Transverse colon (tissue), 4 donors: Measurements from ENCODE around the gene ERCC6L2. TPM values are rescaled to one million over a fixed set of nuclear protein-coding genes. Genes with fewer than 3 reads are reported as not detected.

Source experiments
- DNase-seq: peaks from one replicate; pipeline ENCODE4 v3.0.0-alpha.2; 2019
- H3K27ac ChIP-seq, 4 donors: fragments of 200-600 bp; sonication (generic); 2 replicates each; pipeline ENCODE4 v1.5.1; 2016 to 2018; ENCODE audit warnings: inconsistent platforms in 4 of 4
- H3K27me3 ChIP-seq: fragments of 200-600 bp; sonication (generic); 2 replicates; pipeline ENCODE4 v1.5.1; 2017; ENCODE audit warnings: inconsistent platforms
- H3K36me3 ChIP-seq, 4 donors: fragments of 200-600 bp; sonication (generic); 2 replicates each; pipeline ENCODE4 v1.5.1; 2017 to 2019; ENCODE audit warnings: inconsistent platforms in 4 of 4
- H3K4me1 ChIP-seq, 4 donors: fragments of 200-600 bp; sonication (generic); 2 replicates each; pipeline ENCODE4 v1.5.1; 2017 to 2020; ENCODE audit warnings: inconsistent platforms in 4 of 4
- H3K4me3 ChIP-seq, 4 donors: fragments of 200-600 bp; sonication (generic); 1 replicate in 1 of 4; 2 replicates in 3 of 4; pipeline versions ENCODE4 v1.5.1 to v1.6.1; 2017 to 2019; ENCODE audit warnings: inconsistent platforms in 4 of 4
- H3K9me3 ChIP-seq, 2 donors: fragments of 200-600 bp; sonication (generic); 2 replicates each; pipeline ENCODE4 v1.5.1; 2017 to 2019; ENCODE audit warnings: inconsistent platforms in 2 of 2
- EP300 ChIP-seq: sonication (generic); formaldehyde crosslinking; IDR thresholded peaks from one replicate; pipeline ENCODE4 v1.6.1; 2017; ENCODE audit warnings: antibody characterized with exemption, low read depth
- POLR2A ChIP-seq: fragments of 450-650 bp; IDR thresholded peaks from one replicate; pipeline ENCODE4 v1.6.1; 2016; ENCODE audit warnings: antibody characterized with exemption, mild to moderate bottlenecking, moderate library complexity
- POLR2AphosphoS5 ChIP-seq, 3 donors: sonication (generic); formaldehyde crosslinking; IDR thresholded peaks; one replicate each; pipeline ENCODE4 v1.6.1; 2016; ENCODE audit warnings: antibody characterized with exemption in 3 of 3
- WGBS, 2 donors: methylation state at CpG; one replicate each; pipeline ENCODE4 v1.1.5; 2018; ENCODE audit warnings: low coverage in 1 of 2; 5-methylcytosine and 5-hydroxymethylcytosine counted together
- in situ Hi-C, 4 donors: fragments of 200-750 bp; cut with MboI; loops; one replicate each; pipeline versions ENCODE4 v1.15.0 to v1.15.1; 2017; ENCODE audit warnings: low sequenced_read_pairs in 3 of 4, low pct_ligation_motif_present in 1 of 4, low pct_unique_long_range_greater_than_20kb in 1 of 4
- intact Hi-C: fragments of 100-400 bp; cut with DNase I; formaldehyde crosslinking; loops from one replicate; pipeline ENCODE4 v1.15.1; 2023; ENCODE audit warnings: low total_unique reads
- total RNA-seq, 4 donors: library from RNA; depleted of rRNA; stranded (reverse); fragments of >200 nt; gene quantifications; one replicate each; pipeline ENCODE4 v1.1.0, GENCODE V29; 2016
- TF ChIP-seq, protein P1 (sequence below), 5 experiments: fragments of 200-600 bp in 3 of 5; fragments of 450-650 bp in 2 of 5; sonication (generic) in 3 of 5; IDR thresholded peaks; 1 replicate in 2 of 5; 2 replicates in 3 of 5; pipeline ENCODE4 v1.5.1; 2016 to 2017; ENCODE audit warnings: antibody characterized with exemption in 5 of 5, inconsistent platforms in 3 of 5, mild to moderate bottlenecking in 2 of 5, moderate library complexity in 1 of 5

The ERCC6L2 gene
- total RNA-seq, 4 donors from 2014 or later, result 62.7 to 84.6 (median 77.3) TPM

DNA sequence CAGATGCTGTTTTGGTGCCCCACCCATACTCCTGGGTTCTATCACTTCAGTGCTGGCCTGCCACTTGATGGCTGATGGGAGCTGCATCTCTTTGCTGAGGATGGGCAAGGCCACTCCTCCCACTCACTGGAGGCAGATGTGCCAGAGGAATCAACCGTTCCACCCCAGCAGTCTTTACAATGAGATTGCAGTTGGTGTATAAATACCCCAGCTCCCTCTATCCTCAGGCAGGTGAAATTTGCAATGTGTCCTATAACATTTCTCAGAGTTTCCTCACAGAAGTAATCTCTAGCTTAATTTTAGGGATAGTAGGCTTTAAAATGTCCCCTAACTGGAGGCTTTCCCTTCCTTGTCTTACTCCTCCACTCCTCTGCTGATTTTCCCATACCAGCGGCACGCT, 36.5 kb upstream of the ERCC6L2 start:
- H3K27me3 ChIP-seq, result no peaks in the 10 kb centered on the region
- no peaks in the 10 kb centered on the region for H3K36me3 ChIP-seq
- H3K9me3 ChIP-seq, result no peaks in the 10 kb centered on the region
- WGBS, 2 donors, result 95% methylated on average over 3 of the region's 3 CpGs; no CpG with 5 or more reads in 1 of the 2 donors
- no peak overlapping the region for H3K4me3 ChIP-seq
- in situ Hi-C loops (no loop called here), intact Hi-C loops (no loop called here)
- H3K27ac ChIP-seq, result no peak overlapping the region
- peaks cover 0 to 9% (median 3%) of the 10 kb centered on the region in 4 donors for H3K4me1 ChIP-seq
- DNase-seq, result no peak
- TF ChIP-seq POLR2A (no peak), POLR2AphosphoS5 (IDR thresholded peaks at IDR 0.05) (no peak)
- TF ChIP-seq, protein P1, sequence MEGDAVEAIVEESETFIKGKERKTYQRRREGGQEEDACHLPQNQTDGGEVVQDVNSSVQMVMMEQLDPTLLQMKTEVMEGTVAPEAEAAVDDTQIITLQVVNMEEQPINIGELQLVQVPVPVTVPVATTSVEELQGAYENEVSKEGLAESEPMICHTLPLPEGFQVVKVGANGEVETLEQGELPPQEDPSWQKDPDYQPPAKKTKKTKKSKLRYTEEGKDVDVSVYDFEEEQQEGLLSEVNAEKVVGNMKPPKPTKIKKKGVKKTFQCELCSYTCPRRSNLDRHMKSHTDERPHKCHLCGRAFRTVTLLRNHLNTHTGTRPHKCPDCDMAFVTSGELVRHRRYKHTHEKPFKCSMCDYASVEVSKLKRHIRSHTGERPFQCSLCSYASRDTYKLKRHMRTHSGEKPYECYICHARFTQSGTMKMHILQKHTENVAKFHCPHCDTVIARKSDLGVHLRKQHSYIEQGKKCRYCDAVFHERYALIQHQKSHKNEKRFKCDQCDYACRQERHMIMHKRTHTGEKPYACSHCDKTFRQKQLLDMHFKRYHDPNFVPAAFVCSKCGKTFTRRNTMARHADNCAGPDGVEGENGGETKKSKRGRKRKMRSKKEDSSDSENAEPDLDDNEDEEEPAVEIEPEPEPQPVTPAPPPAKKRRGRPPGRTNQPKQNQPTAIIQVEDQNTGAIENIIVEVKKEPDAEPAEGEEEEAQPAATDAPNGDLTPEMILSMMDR (IDR thresholded peaks at IDR 0.05), result no peak

DNA sequence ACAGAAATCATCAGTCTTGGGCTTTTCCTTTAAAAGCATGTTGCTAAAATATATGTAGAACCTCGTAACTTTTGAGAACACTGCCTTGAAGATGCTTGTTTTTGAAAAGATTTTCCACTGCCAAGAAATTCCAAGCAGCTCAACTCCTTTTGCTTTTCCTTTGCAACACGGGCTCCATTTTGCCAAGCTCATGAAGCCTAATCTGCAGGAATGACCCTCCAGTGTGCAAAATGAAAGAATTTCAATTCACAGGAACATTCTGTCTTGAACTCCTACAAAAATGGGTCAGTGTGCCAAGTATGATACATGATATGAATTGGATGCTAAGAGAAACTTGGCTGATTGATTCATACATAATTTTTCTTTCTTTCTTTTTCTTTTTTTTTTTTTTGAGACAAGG, 35.4 kb upstream of the ERCC6L2 start:
- peaks cover 0 to 3% (median under 1%) of the 10 kb centered on the region in 4 donors for H3K4me1 ChIP-seq
- H3K9me3 ChIP-seq, result no peaks in the 10 kb centered on the region
- intact Hi-C loops (no loop called here), in situ Hi-C loops (no loop called here)
- WGBS, 2 donors, result 45 to 80% methylated on average over 2 of the region's 2 CpGs
- no peak for DNase-seq
- no peaks in the 10 kb centered on the region for H3K36me3 ChIP-seq
- TF ChIP-seq, protein P1 (IDR thresholded peaks at IDR 0.05), result no peak
- TF ChIP-seq EP300 (no peak), POLR2AphosphoS5 (IDR thresholded peaks at IDR 0.05) (no peak), POLR2A (no peak)
- no peaks in the 10 kb centered on the region for H3K27me3 ChIP-seq
- H3K27ac ChIP-seq, result no peak overlapping the region
- H3K4me3 ChIP-seq, result no peak overlapping the region

DNA sequence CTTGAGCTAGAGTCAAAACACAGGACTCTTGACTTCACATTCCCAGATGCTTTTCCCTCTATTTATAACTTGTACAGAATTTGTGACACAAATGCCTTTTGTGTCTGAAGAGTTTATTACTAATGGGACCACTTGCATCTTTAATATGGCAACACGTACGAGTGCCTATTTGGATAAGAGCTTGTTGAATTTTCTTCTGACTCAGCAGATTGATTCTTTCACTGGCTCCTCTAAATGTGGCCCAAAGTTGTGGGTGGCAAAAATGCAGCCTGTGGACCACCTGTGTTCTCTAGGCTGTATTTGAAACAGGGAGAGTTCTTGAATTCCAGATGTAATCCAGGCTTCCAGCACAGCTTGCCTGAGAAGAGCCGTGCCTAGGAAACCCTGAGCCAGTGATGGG, 34.1 kb upstream of the ERCC6L2 start:
- Histone ChIP-seq H3K27me3 (no peaks in the 10 kb centered on the region), H3K36me3 (no peaks in the 10 kb centered on the region), H3K9me3 (no peaks in the 10 kb centered on the region), H3K4me1 (peaks cover 0 to 3% (median 0%) of the 10 kb centered on the region in 4 donors), H3K4me3 (no peak overlapping the region), H3K27ac (no peak overlapping the region)
- TF ChIP-seq POLR2AphosphoS5 (IDR thresholded peaks at IDR 0.05) (no peak), POLR2A (no peak), EP300 (no peak)
- TF ChIP-seq, protein P1 (IDR thresholded peaks at IDR 0.05), result no peak
- in situ Hi-C loops (no loop called here), intact Hi-C loops (no loop called here)
- no peak for DNase-seq
- 85 to 86% methylated on average over 2 to 3 of the region's 3 CpGs for WGBS, 2 donors

DNA sequence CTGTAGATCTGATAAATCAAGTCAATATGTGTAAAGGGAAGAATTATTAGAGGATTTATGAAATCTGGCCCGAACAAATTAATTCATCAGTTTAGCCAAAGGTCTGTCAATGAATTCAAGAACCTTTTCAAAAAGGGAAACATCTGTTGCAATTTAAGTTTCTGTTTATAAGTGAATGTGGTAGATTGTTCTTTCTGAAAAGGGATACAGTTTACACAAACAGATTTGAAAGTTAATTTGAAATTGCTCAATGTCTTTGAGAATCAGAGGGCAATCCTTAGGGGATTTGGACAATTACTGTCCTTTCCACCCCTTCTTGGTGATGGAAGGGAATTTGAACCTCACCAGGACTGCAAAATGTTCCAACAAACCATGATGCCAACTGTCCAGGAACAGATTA, 29.7 kb upstream of the ERCC6L2 start:
- no peaks in the 10 kb centered on the region for H3K27me3 ChIP-seq
- H3K4me1 ChIP-seq, result no peaks in the 10 kb centered on the region
- H3K9me3 ChIP-seq, result no peaks in the 10 kb centered on the region
- H3K36me3 ChIP-seq, result peaks cover 0 to 4% (median 0%) of the 10 kb centered on the region in 4 donors
- in situ Hi-C loops, result no loop called here
- DNase-seq, result no peak
- TF ChIP-seq, protein P1 (IDR thresholded peaks at IDR 0.05), result no peak
- TF ChIP-seq POLR2AphosphoS5 (IDR thresholded peaks at IDR 0.05) (no peak), POLR2A (no peak), EP300 (no peak)
- WGBS, 2 donors, result 79 to 80% methylated on average over 1 of the region's 1 CpG
- no peak overlapping the region for H3K4me3 ChIP-seq
- H3K27ac ChIP-seq, result no peak overlapping the region
- intact Hi-C loops, result no loop called here
